ENCODE results near the gene ALDH1L1.

GRCh38 chr3:126186271-126186670, 5.9 kb upstream of the ALDH1L1 start:
- TF ChIP-seq USF2 (CRISPR knock-in tag; IDR thresholded peaks at IDR 0.05) (no peak), MAX (CRISPR knock-in tag; IDR thresholded peaks at IDR 0.05) (no peak), ATF3 (CRISPR knock-in tag; conservative IDR thresholded peaks at IDR 0.05) (no peak), NFYB (CRISPR knock-in tag; conservative IDR thresholded peaks at IDR 0.05; ENCODE audit: low read depth) (no peak), ZBTB43 (CRISPR knock-in tag; IDR thresholded peaks at IDR 0.05) (no peak), CTCF (IDR thresholded peaks at IDR 0.05) (no peak), ZNF121 (CRISPR knock-in tag; IDR thresholded peaks at IDR 0.05) (no peak), GTF2I (CRISPR knock-in tag; conservative IDR thresholded peaks at IDR 0.05) (no peak)
